Tibial nerve (tissue), 4 donors: ENCODE measurements around the gene SMAD4. TPM values are rescaled to one million over a fixed set of nuclear protein-coding genes. Genes with fewer than 3 reads are reported as not detected.

Experiments
- DNase-seq, 2 donors: peaks; one replicate each; pipeline ENCODE4 v3.0.0-alpha.2; 2019; ENCODE audit warnings: low spot score in 2 of 2
- H3K27ac ChIP-seq, 4 donors: fragments of 200-600 bp; sonication (generic) in 3 of 4; one replicate each; pipeline ENCODE4 v1.5.1; 2017 to 2019; ENCODE audit warnings: mild to moderate bottlenecking in 1 of 4
- H3K27me3 ChIP-seq, 2 donors: fragments of 200-600 bp; sonication (generic) in 1 of 2; one replicate each; pipeline versions ENCODE4 v1.5.1 to v1.6.0; 2017 to 2019
- H3K36me3 ChIP-seq, 3 donors: fragments of 200-600 bp; sonication (generic); one replicate each; pipeline ENCODE4 v1.5.1; 2018 to 2019
- H3K4me1 ChIP-seq, 4 donors: fragments of 200-600 bp; sonication (generic) in 3 of 4; one replicate each; pipeline ENCODE4 v1.5.1; 2017 to 2019
- H3K4me3 ChIP-seq, 4 donors: fragments of 200-600 bp; sonication (generic) in 3 of 4; one replicate each; pipeline ENCODE4 v1.5.1; 2017 to 2019; ENCODE audit warnings: mild to moderate bottlenecking in 1 of 4, moderate library complexity in 1 of 4
- H3K9me3 ChIP-seq, 4 donors: fragments of 200-600 bp; sonication (generic) in 3 of 4; one replicate each; pipeline ENCODE4 v1.5.1; 2017 to 2019
- CTCF ChIP-seq, 5 experiments: fragments of 200-600 bp in 3 of 5; fragments of 450-650 bp in 2 of 5; sonication (generic) in 3 of 5; IDR thresholded peaks; one replicate each; pipeline ENCODE4 v1.5.1; 2016 to 2019; ENCODE audit warnings: antibody characterized with exemption in 5 of 5, mild to moderate bottlenecking in 3 of 5, moderate library complexity in 2 of 5
- EP300 ChIP-seq, 2 donors: sonication (generic); formaldehyde crosslinking; IDR thresholded peaks; one replicate each; pipeline ENCODE4 v1.6.1; 2017; ENCODE audit warnings: antibody characterized with exemption in 2 of 2, mild to moderate bottlenecking in 1 of 2
- POLR2A ChIP-seq, 2 donors: fragments of 450-650 bp; IDR thresholded peaks; one replicate each; pipeline ENCODE4 v1.6.1; 2017; ENCODE audit warnings: antibody characterized with exemption in 2 of 2, mild to moderate bottlenecking in 2 of 2, moderate library complexity in 2 of 2
- WGBS, 2 donors: methylation state at CpG; one replicate each; pipeline ENCODE4 v1.1.5; 2018; 5-methylcytosine and 5-hydroxymethylcytosine counted together
- total RNA-seq, 4 donors: library from RNA; depleted of rRNA; stranded (reverse); fragments of >200 nt; gene quantifications; one replicate each; pipeline ENCODE4 v1.1.0, GENCODE V29; 2016

Gene SMAD4
- total RNA-seq, 4 donors from 2014 or later: 100 to 182 (median 148) TPM

- Histone ChIP-seq H3K27me3 (no peaks in the 10 kb centered on the region), H3K4me3 (no peak overlapping the region), H3K9me3 (peaks cover 0 to 3% (median 0%) of the 10 kb centered on the region in 4 donors), H3K4me1 (no peaks in the 10 kb centered on the region), H3K36me3 (no peaks in the 10 kb centered on the region), H3K27ac (no peak overlapping the region)
- no peak for DNase-seq
- WGBS, 2 donors: 91 to 100% methylated on average over 3 to 4 of the region's 4 CpGs
- TF ChIP-seq CTCF (IDR thresholded peaks at IDR 0.05) (no peak), EP300 (IDR thresholded peaks at IDR 0.05) (no peak), POLR2A (IDR thresholded peaks at IDR 0.05) (no peak)
These were observed 91.5 kb downstream of the SMAD4 start for GRCh38 chr18:51121597-51121857.

- 82 to 88% methylated on average over 16 to 19 of the region's 19 CpGs for WGBS, 2 donors
- no peak overlapping the region for H3K4me3 ChIP-seq
- TF ChIP-seq EP300 (IDR thresholded peaks at IDR 0.05): no peak
- TF ChIP-seq POLR2A (IDR thresholded peaks at IDR 0.05): no peak
- no peak for TF ChIP-seq CTCF (IDR thresholded peaks at IDR 0.05)
- no peaks in the 10 kb centered on the region for H3K36me3 ChIP-seq
- H3K27ac ChIP-seq: no peak overlapping the region
- H3K4me1 ChIP-seq: no peaks in the 10 kb centered on the region
- peaks cover 0 to 3% (median 0%) of the 10 kb centered on the region in 4 donors for H3K9me3 ChIP-seq
- H3K27me3 ChIP-seq: no peaks in the 10 kb centered on the region
- no peak for DNase-seq
These were observed 92.4 kb downstream of the SMAD4 start for GRCh38 chr18:51122266-51123045.

GRCh38 chr18:51123046-51123395 lies 93.0 kb downstream of the SMAD4 start:
- DNase-seq: no peak
- H3K36me3 ChIP-seq: no peaks in the 10 kb centered on the region
- TF ChIP-seq CTCF (IDR thresholded peaks at IDR 0.05) (no peak), EP300 (IDR thresholded peaks at IDR 0.05) (no peak), POLR2A (IDR thresholded peaks at IDR 0.05) (no peak)
- H3K9me3 ChIP-seq: peaks cover 0 to 3% (median 0%) of the 10 kb centered on the region in 4 donors
- WGBS, 2 donors: 85 to 90% methylated on average over 7 of the region's 7 CpGs
- H3K4me1 ChIP-seq: no peaks in the 10 kb centered on the region
- H3K4me3 ChIP-seq: no peak overlapping the region
- H3K27me3 ChIP-seq: no peaks in the 10 kb centered on the region
- H3K27ac ChIP-seq: no peak overlapping the region

- no peak for DNase-seq
- H3K36me3 ChIP-seq: no peaks in the 10 kb centered on the region
- WGBS, 2 donors: 88% methylated on average over 10 of the region's 10 CpGs
- TF ChIP-seq CTCF (IDR thresholded peaks at IDR 0.05) (no peak), EP300 (IDR thresholded peaks at IDR 0.05) (no peak), POLR2A (IDR thresholded peaks at IDR 0.05) (no peak)
- H3K4me3 ChIP-seq: no peak overlapping the region
- no peak overlapping the region for H3K27ac ChIP-seq
- H3K9me3 ChIP-seq: peaks cover 0 to 3% (median 0%) of the 10 kb centered on the region in 4 donors
- no peaks in the 10 kb centered on the region for H3K27me3 ChIP-seq
- no peaks in the 10 kb centered on the region for H3K4me1 ChIP-seq
These were observed 93.5 kb downstream of the SMAD4 start for GRCh38 chr18:51123481-51123880.

- TF ChIP-seq POLR2A (IDR thresholded peaks at IDR 0.05): no peak
- TF ChIP-seq EP300 (IDR thresholded peaks at IDR 0.05): no peak
- TF ChIP-seq CTCF (IDR thresholded peaks at IDR 0.05): no peak
- Histone ChIP-seq H3K4me3 (no peak overlapping the region), H3K4me1 (no peaks in the 10 kb centered on the region), H3K36me3 (no peaks in the 10 kb centered on the region), H3K9me3 (no peaks in the 10 kb centered on the region), H3K27ac (no peak overlapping the region), H3K27me3 (no peaks in the 10 kb centered on the region)
- 75 to 77% methylated on average over 10 of the region's 10 CpGs for WGBS, 2 donors
- DNase-seq: no peak
These were observed 94.0 kb downstream of the SMAD4 start for GRCh38 chr18:51123936-51124486.
